MM.1S (cell line): ENCODE results near the gene MYH11.

Experiments
- CTCF ChIP-seq: fragments of 300-600 bp; sonication (generic); IDR thresholded peaks from 2 replicates; pipeline ENCODE4 v1.5.1; 2016; ENCODE audit warnings: antibody characterized with exemption, low read length, mixed read lengths
- EZH2 ChIP-seq: fragments of 300-600 bp; sonication (generic); optimal IDR thresholded peaks from 2 replicates; pipeline ENCODE3; 2017; ENCODE audit warnings: low read depth, mild to moderate bottlenecking, antibody characterized with exemption, low read length, mixed read lengths
- EZH2phosphoT487 ChIP-seq: fragments of 300-600 bp; sonication (generic); IDR thresholded peaks from 2 replicates; pipeline ENCODE4 v1.6.1; 2018; ENCODE audit warnings: antibody characterized with exemption, low read length

- TF ChIP-seq CTCF (no peak), EZH2 (no peak), EZH2phosphoT487 (no peak)
These were observed 86.7 kb downstream of the MYH11 start for GRCh38 chr16:15770107-15770506.
